Measurements from ENCODE around the gene TNK1.

DNA sequence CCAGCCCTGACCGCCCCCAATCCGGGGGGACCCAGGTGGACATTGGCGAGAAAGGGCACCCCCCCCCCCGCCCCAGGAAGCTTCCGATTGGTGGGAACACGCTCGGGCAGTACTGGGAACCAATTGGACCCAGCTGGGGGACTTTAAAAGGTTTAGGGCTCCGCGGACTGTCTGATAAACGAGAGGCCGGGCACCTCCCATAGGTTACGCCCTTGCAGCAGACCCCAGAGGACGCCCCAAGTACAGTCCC, 22.8 kb downstream of the TNK1 start:
- no peak for TF ChIP-seq EZH2phosphoT487 (IDR thresholded peaks at IDR 0.05; ENCODE audit: unreplicated experiment)
- TF ChIP-seq, protein P1, sequence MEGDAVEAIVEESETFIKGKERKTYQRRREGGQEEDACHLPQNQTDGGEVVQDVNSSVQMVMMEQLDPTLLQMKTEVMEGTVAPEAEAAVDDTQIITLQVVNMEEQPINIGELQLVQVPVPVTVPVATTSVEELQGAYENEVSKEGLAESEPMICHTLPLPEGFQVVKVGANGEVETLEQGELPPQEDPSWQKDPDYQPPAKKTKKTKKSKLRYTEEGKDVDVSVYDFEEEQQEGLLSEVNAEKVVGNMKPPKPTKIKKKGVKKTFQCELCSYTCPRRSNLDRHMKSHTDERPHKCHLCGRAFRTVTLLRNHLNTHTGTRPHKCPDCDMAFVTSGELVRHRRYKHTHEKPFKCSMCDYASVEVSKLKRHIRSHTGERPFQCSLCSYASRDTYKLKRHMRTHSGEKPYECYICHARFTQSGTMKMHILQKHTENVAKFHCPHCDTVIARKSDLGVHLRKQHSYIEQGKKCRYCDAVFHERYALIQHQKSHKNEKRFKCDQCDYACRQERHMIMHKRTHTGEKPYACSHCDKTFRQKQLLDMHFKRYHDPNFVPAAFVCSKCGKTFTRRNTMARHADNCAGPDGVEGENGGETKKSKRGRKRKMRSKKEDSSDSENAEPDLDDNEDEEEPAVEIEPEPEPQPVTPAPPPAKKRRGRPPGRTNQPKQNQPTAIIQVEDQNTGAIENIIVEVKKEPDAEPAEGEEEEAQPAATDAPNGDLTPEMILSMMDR (conservative IDR thresholded peaks at IDR 0.05; ENCODE audit: low read depth in 2 of 2), result no peak
- no peak for TF ChIP-seq EZH2 (IDR thresholded peaks at IDR 0.05; ENCODE audit: low read depth, unreplicated experiment)
- TF ChIP-seq POLR2AphosphoS5 (IDR thresholded peaks at IDR 0.05; ENCODE audit: low read depth), result no peak
- TF ChIP-seq, protein P2, sequence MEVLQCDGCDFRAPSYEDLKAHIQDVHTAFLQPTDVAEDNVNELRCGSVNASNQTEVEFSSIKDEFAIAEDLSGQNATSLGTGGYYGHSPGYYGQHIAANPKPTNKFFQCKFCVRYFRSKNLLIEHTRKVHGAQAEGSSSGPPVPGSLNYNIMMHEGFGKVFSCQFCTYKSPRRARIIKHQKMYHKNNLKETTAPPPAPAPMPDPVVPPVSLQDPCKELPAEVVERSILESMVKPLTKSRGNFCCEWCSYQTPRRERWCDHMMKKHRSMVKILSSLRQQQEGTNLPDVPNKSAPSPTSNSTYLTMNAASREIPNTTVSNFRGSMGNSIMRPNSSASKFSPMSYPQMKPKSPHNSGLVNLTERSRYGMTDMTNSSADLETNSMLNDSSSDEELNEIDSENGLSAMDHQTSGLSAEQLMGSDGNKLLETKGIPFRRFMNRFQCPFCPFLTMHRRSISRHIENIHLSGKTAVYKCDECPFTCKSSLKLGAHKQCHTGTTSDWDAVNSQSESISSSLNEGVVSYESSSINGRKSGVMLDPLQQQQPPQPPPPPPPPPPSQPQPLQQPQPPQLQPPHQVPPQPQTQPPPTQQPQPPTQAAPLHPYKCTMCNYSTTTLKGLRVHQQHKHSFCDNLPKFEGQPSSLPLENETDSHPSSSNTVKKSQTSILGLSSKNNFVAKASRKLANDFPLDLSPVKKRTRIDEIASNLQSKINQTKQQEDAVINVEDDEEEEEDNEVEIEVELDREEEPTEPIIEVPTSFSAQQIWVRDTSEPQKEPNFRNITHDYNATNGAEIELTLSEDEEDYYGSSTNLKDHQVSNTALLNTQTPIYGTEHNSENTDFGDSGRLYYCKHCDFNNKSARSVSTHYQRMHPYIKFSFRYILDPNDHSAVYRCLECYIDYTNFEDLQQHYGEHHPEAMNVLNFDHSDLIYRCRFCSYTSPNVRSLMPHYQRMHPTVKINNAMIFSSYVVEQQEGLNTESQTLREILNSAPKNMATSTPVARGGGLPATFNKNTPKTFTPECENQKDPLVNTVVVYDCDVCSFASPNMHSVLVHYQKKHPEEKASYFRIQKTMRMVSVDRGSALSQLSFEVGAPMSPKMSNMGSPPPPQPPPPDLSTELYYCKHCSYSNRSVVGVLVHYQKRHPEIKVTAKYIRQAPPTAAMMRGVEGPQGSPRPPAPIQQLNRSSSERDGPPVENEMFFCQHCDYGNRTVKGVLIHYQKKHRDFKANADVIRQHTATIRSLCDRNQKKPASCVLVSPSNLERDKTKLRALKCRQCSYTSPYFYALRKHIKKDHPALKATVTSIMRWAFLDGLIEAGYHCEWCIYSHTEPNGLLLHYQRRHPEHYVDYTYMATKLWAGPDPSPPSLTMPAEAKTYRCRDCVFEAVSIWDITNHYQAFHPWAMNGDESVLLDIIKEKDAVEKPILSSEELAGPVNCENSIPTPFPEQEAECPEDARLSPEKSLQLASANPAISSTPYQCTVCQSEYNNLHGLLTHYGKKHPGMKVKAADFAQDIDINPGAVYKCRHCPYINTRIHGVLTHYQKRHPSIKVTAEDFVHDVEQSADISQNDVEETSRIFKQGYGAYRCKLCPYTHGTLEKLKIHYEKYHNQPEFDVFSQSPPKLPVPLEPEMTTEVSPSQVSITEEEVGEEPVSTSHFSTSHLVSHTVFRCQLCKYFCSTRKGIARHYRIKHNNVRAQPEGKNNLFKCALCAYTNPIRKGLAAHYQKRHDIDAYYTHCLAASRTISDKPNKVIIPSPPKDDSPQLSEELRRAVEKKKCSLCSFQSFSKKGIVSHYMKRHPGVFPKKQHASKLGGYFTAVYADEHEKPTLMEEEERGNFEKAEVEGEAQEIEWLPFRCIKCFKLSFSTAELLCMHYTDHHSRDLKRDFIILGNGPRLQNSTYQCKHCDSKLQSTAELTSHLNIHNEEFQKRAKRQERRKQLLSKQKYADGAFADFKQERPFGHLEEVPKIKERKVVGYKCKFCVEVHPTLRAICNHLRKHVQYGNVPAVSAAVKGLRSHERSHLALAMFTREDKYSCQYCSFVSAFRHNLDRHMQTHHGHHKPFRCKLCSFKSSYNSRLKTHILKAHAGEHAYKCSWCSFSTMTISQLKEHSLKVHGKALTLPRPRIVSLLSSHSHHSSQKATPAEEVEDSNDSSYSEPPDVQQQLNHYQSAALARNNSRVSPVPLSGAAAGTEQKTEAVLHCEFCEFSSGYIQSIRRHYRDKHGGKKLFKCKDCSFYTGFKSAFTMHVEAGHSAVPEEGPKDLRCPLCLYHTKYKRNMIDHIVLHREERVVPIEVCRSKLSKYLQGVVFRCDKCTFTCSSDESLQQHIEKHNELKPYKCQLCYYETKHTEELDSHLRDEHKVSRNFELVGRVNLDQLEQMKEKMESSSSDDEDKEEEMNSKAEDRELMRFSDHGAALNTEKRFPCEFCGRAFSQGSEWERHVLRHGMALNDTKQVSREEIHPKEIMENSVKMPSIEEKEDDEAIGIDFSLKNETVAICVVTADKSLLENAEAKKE (CRISPR knock-in tag; IDR thresholded peaks at IDR 0.05), result no peak
